K562 (cell line): ENCODE results near the gene IL10. TPM values are rescaled to one million over a fixed set of nuclear protein-coding genes. Genes with fewer than 3 reads are reported as not detected.

ENCODE experiments used
- ARID1B ChIP-seq: fragments of 450-650 bp; IDR thresholded peaks from 2 replicates; pipeline ENCODE4 v1.6.1; 2016; ENCODE audit warnings: antibody characterized with exemption, mild to moderate bottlenecking, inconsistent platforms
- BRF1 ChIP-seq: IDR thresholded peaks from 3 replicates; pipeline ENCODE4 v1.6.1; 2011; ENCODE audit warnings: borderline replicate concordance, mild to moderate bottlenecking; ENCODE audit not compliant: insufficient read length; ENCODE audit errors: extremely low read depth
- CTBP1 ChIP-seq: fragments of 450-650 bp; IDR thresholded peaks from 2 replicates; pipeline ENCODE4 v1.6.1; 2016; ENCODE audit warnings: borderline replicate concordance
- ELF1 ChIP-seq: fragments of 200-800 bp; sonication (Bioruptor generic); IDR thresholded peaks from 2 replicates; pipeline ENCODE4 v1.6.1; 2016; ENCODE audit warnings: missing genetic modification characterization, missing compliant biosample characterization
- ELF4 ChIP-seq: fragments of 450-650 bp; formaldehyde crosslinking; IDR thresholded peaks from 2 replicates; pipeline ENCODE4 v1.4.0; 2022; ENCODE audit warnings: missing genetic modification characterization
- ETV1 ChIP-seq: fragments of 450-650 bp; conservative IDR thresholded peaks from 2 replicates; pipeline ENCODE4 v1.6.1; 2016; ENCODE audit warnings: missing genetic modification characterization, control low read depth, low read depth, missing compliant biosample characterization
- HDAC1 ChIP-seq, 2 experiments: fragments of 450-650 bp; IDR thresholded peaks; 2 replicates each; pipeline ENCODE4 v1.6.1; 2016 to 2017; ENCODE audit warnings: inconsistent platforms in 1 of 2, mild to moderate bottlenecking in 1 of 2, moderate library complexity in 1 of 2
- MAFF ChIP-seq: IDR thresholded peaks from 2 replicates; pipeline ENCODE4 v1.6.1; 2012; ENCODE audit warnings: low read length, improper control_type of control experiment
- MECOM ChIP-seq: fragments of 250-450 bp; sonication (Bioruptor Pico); IDR thresholded peaks from 2 replicates; pipeline ENCODE4 v1.8.0; 2022; ENCODE audit warnings: inconsistent platforms
- NEUROD1 ChIP-seq: fragments of 150-350 bp; IDR thresholded peaks from 2 replicates; pipeline ENCODE4 v1.6.1; 2014; ENCODE audit warnings: borderline replicate concordance, low read length, low read depth; ENCODE audit not compliant: partially characterized antibody
- NFE2 ChIP-seq: IDR thresholded peaks from 2 replicates; pipeline ENCODE4 v1.6.1; 2014; ENCODE audit warnings: antibody characterized with exemption, low read depth
- RCOR1 ChIP-seq, 2 experiments: IDR thresholded peaks; 2 replicates each; pipeline ENCODE4 v1.6.1; 2012; ENCODE audit warnings: low read depth in 2 of 2, low read length in 2 of 2, borderline replicate concordance in 1 of 2, improper control_type of control experiment in 1 of 2
- SETDB1 ChIP-seq: IDR thresholded peaks from one replicate; pipeline ENCODE4 v1.6.1; 2012; ENCODE audit warnings: low read length, control low read depth, inconsistent platforms
- SMARCA4 ChIP-seq: fragments of 450-650 bp; IDR thresholded peaks from 2 replicates; pipeline ENCODE4 v1.6.1; 2016
- SMARCE1 ChIP-seq: fragments of 450-650 bp; IDR thresholded peaks from 2 replicates; pipeline ENCODE4 v1.7.1; 2016; ENCODE audit warnings: mild to moderate bottlenecking
- SPI1 ChIP-seq: IDR thresholded peaks from 2 replicates; pipeline ENCODE4 v1.6.1; 2011; ENCODE audit warnings: low read depth, low read length, control low read depth, borderline replicate concordance
- TOE1 ChIP-seq, 2 experiments: fragments of 450-650 bp in 1 of 2; sonication (generic) in 1 of 2; formaldehyde crosslinking in 1 of 2; IDR thresholded peaks; 2 replicates each; pipeline versions ENCODE4 v1.7.1 to v1.8.0; 2016 to 2022; ENCODE audit warnings: borderline replicate concordance in 2 of 2, mild to moderate bottlenecking in 2 of 2, antibody characterized with exemption in 1 of 2, inconsistent platforms in 1 of 2, low read depth in 1 of 2, missing genetic modification reagents in 1 of 2, moderate library complexity in 1 of 2
- polyA plus RNA-seq, 8 experiments: library from polyadenylated mRNA; depleted of rRNA in 4 of 8; stranded (reverse) in 5 of 8; unstranded in 3 of 8; fragments of >200 nt; fragmentation: Nextera tagmentation in 2 of 8; fragmentation: Illumina TruSeq in 1 of 8; extraction: Ambion mirVana in 2 of 8; extraction: Trizol in 1 of 8; gene quantifications; 2 replicates each; pipeline versions ENCODE4 v1.2.1 to v1.2.3, GENCODE V29; 2011 to 2014; ENCODE audit warnings: inconsistent platforms in 1 of 8, missing spikeins in 1 of 8
- total RNA-seq, 7 experiments: library from RNA; depleted of rRNA in 6 of 7; stranded (reverse); fragments of >200 nt in 6 of 7; fragmentation: Illumina TruSeq in 2 of 7; extraction: Trizol in 2 of 7; gene quantifications; 2 replicates each; pipeline versions ENCODE4 v1.2.1 to v1.2.3, GENCODE V29; 2011 to 2021; ENCODE audit warnings: low replicate concordance in 1 of 7
- TF ChIP-seq, protein P1 (sequence below): sonication (generic); formaldehyde crosslinking; IDR thresholded peaks from 2 replicates; pipeline ENCODE4 v1.5.0; 2020; ENCODE audit warnings: missing genetic modification reagents

Gene IL10
- total and polyA plus RNA-seq, 9 of the 15 experiments (the other 6 are each of a cell fraction or from before 2014, with no cell fraction given): 0.29 TPM; not detected in 8

DNA sequence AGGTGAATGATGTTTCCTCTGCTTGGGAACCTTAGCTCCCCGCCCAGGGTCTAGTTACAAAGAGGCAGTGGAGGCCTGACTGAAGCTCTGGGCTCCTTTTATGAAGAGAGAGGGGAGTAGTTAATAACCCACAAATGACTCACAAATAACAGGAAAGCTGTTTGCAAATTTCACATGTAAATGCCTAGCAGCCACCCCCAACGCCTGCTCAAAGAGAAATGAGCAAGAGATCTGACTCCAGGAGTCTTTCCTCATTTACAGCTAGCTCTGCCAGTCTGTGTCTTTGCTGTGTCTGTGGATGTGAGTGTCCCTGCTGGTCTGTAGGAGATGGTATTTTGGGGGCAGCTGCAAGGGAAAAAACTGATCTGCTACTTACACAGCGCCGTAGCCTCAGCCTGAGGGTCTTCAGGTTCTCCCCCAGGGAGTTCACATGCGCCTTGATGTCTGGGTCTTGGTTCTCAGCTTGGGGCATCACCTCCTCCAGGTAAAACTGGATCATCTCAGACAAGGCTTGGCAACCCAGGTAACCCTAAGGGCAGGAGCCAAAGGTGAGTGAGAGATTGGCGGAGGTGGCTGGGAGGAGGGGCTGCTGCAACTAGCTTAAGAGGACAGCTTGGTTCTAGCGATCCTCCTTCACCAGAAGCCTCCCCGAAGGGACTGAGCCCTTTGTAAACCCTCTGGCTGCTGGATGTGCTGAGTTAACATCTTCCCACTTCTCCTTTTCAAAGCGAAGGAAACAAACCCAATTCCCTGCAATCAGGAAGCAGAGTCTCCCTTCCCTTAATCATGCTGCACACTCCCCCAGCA is 1.6 kb downstream of the IL10 start, which contains the start of gene IL19 (continued):
- peak; percentile 98 for TF ChIP-seq SPI1
- no peak for TF ChIP-seq BRF1
- peak; percentile 42 for TF ChIP-seq SETDB1
- TF ChIP-seq SMARCE1: peak; percentile 50; the same call in 1 of the 2 replicates
- peak; percentile 22 for TF ChIP-seq NEUROD1
- TF ChIP-seq, protein P1, sequence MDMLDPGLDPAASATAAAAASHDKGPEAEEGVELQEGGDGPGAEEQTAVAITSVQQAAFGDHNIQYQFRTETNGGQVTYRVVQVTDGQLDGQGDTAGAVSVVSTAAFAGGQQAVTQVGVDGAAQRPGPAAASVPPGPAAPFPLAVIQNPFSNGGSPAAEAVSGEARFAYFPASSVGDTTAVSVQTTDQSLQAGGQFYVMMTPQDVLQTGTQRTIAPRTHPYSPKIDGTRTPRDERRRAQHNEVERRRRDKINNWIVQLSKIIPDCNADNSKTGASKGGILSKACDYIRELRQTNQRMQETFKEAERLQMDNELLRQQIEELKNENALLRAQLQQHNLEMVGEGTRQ (CRISPR knock-in tag): no peak
- peak; percentile 52; the same call in 1 of the 2 replicates for TF ChIP-seq NFE2
- no peak for TF ChIP-seq TOE1 (IDR thresholded peaks at IDR 0.05; ENCODE audit: borderline replicate concordance)
- TF ChIP-seq TOE1 (CRISPR knock-in tag; IDR thresholded peaks at IDR 0.05; ENCODE audit: borderline replicate concordance, low read depth): no peak
- TF ChIP-seq MAFF: peak; percentile 30; the same call in 1 of the 2 replicates
- TF ChIP-seq SMARCA4: peak; percentile 39; the same call in 1 of the 2 replicates
- TF ChIP-seq ARID1B: peak; percentile 16; the same call in 1 of the 2 replicates
- TF ChIP-seq ETV1 (tag): no peak
- 0 out of 4 replicates have a peak, but pooled peaks of 1 of the 2 experiments have one; percentile 31 for TF ChIP-seq HDAC1 (IDR thresholded peaks at IDR 0.05)
- peak; percentile 47; the same call in 1 of the 2 replicates for TF ChIP-seq ELF1 (tag)
- no peak for TF ChIP-seq MECOM (CRISPR knock-in tag)
- TF ChIP-seq CTBP1: peak; percentile 78; the same call in 1 of the 2 replicates
- no peak for TF ChIP-seq ELF4
- peak in 1 of 2 experiments; percentile 57; a peak in 1 of 4 replicates for TF ChIP-seq RCOR1 (IDR thresholded peaks at IDR 0.05; ENCODE audit: borderline replicate concordance in 1 of 2, low read depth in 2 of 2, low read length in 2 of 2)
